ENCODE data around the gene CHMP5. TPM values are rescaled to one million over a fixed set of nuclear protein-coding genes. Genes with fewer than 3 reads are reported as not detected.

Gene CHMP5
- total and polyA plus RNA-seq, 10 of the 15 experiments (the other 5 are each of a cell fraction or from before 2014, with no cell fraction given), result 40.3 to 179 (median 78.6) TPM

DNA sequence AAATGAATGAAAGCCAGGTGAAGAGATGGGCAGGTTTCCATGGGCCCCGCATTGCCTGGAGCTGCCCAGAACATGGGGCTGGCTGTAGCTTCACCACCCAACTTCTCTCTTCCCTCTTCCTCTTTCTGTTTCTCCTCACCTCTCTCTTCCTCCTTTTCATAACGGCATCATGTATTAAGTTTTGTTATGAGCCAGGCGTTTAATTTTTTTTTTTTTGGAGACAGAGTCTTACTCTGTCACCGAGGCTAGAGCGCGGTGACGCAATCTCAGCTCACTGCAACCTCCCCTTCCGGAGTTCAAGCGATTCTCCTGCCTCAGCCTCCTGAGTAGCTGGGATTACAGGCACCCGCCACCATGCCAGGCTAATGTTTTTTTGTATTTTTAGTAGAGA lies 37.8 kb upstream of the CHMP5 start (continued):
- TF ChIP-seq, protein P1, sequence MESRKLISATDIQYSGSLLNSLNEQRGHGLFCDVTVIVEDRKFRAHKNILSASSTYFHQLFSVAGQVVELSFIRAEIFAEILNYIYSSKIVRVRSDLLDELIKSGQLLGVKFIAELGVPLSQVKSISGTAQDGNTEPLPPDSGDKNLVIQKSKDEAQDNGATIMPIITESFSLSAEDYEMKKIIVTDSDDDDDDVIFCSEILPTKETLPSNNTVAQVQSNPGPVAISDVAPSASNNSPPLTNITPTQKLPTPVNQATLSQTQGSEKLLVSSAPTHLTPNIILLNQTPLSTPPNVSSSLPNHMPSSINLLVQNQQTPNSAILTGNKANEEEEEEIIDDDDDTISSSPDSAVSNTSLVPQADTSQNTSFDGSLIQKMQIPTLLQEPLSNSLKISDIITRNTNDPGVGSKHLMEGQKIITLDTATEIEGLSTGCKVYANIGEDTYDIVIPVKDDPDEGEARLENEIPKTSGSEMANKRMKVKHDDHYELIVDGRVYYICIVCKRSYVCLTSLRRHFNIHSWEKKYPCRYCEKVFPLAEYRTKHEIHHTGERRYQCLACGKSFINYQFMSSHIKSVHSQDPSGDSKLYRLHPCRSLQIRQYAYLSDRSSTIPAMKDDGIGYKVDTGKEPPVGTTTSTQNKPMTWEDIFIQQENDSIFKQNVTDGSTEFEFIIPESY (IDR thresholded peaks at IDR 0.05), result no peak
- TF ChIP-seq JUND (IDR thresholded peaks at IDR 0.05; ENCODE audit: low read depth, low read length), result no peak
- TF ChIP-seq, protein P2, sequence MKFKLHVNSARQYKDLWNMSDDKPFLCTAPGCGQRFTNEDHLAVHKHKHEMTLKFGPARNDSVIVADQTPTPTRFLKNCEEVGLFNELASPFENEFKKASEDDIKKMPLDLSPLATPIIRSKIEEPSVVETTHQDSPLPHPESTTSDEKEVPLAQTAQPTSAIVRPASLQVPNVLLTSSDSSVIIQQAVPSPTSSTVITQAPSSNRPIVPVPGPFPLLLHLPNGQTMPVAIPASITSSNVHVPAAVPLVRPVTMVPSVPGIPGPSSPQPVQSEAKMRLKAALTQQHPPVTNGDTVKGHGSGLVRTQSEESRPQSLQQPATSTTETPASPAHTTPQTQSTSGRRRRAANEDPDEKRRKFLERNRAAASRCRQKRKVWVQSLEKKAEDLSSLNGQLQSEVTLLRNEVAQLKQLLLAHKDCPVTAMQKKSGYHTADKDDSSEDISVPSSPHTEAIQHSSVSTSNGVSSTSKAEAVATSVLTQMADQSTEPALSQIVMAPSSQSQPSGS (IDR thresholded peaks at IDR 0.05; ENCODE audit: low read length), result peak; percentile 56
- TF ChIP-seq MYC (IDR thresholded peaks at IDR 0.05; ENCODE audit: insufficient read depth, insufficient read length, insufficient replicate concordance, low read length, severe bottlenecking), result no peak
- no peak for TF ChIP-seq GABPA (IDR thresholded peaks at IDR 0.05; ENCODE audit: low read depth)
- no peak for TF ChIP-seq MEF2B (IDR thresholded peaks at IDR 0.05; ENCODE audit: partially characterized antibody, poor library complexity, severe bottlenecking)
- no peak for TF ChIP-seq KLF5 (IDR thresholded peaks at IDR 0.05; ENCODE audit: partially characterized antibody)
- TF ChIP-seq PAX5 (IDR thresholded peaks at IDR 0.05; ENCODE audit: borderline replicate concordance, low read depth, low read length), result no peak
- 0 out of 2 replicates have a peak, but pooled peaks have one; percentile 14 for TF ChIP-seq CBX5 (IDR thresholded peaks at IDR 0.05; ENCODE audit: low read depth)
- TF ChIP-seq, protein P3, sequence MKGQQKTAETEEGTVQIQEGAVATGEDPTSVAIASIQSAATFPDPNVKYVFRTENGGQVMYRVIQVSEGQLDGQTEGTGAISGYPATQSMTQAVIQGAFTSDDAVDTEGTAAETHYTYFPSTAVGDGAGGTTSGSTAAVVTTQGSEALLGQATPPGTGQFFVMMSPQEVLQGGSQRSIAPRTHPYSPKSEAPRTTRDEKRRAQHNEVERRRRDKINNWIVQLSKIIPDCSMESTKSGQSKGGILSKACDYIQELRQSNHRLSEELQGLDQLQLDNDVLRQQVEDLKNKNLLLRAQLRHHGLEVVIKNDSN (IDR thresholded peaks at IDR 0.05; ENCODE audit: borderline replicate concordance, extremely low read length, insufficient read depth, low read depth, low read length), result no peak
- TF ChIP-seq CEBPB (IDR thresholded peaks at IDR 0.05; ENCODE audit: borderline replicate concordance in 1 of 2, low read depth in 2 of 2, low read length in 2 of 2), result no peak
- TF ChIP-seq, protein P4, sequence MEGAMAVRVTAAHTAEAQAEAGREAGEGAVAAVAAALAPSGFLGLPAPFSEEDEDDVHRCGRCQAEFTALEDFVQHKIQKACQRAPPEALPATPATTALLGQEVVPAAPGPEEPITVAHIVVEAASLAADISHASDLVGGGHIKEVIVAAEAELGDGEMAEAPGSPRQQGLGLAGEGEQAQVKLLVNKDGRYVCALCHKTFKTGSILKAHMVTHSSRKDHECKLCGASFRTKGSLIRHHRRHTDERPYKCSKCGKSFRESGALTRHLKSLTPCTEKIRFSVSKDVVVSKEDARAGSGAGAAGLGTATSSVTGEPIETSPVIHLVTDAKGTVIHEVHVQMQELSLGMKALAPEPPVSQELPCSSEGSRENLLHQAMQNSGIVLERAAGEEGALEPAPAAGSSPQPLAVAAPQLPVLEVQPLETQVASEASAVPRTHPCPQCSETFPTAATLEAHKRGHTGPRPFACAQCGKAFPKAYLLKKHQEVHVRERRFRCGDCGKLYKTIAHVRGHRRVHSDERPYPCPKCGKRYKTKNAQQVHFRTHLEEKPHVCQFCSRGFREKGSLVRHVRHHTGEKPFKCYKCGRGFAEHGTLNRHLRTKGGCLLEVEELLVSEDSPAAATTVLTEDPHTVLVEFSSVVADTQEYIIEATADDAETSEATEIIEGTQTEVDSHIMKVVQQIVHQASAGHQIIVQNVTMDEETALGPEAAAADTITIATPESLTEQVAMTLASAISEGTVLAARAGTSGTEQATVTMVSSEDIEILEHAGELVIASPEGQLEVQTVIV (IDR thresholded peaks at IDR 0.05; ENCODE audit: borderline replicate concordance, partially characterized antibody), result no peak
- TF ChIP-seq ASH2L (IDR thresholded peaks at IDR 0.05; ENCODE audit: borderline replicate concordance, low read depth), result no peak
- peak; percentile 25; the same call in 1 of the 2 replicates for TF ChIP-seq MTA2 (IDR thresholded peaks at IDR 0.05; ENCODE audit: low read depth)
- no peak for TF ChIP-seq SIX5 (IDR thresholded peaks at IDR 0.05; ENCODE audit: low read depth, low read length, severe bottlenecking)
- no peak for TF ChIP-seq ZSCAN29 (IDR thresholded peaks at IDR 0.05)
- peak; percentile 55; the same call in 1 of the 2 replicates for TF ChIP-seq NBN (IDR thresholded peaks at IDR 0.05)
- TF ChIP-seq SPI1 (IDR thresholded peaks at IDR 0.05; ENCODE audit: borderline replicate concordance, insufficient read depth, low read depth, low read length), result peak; percentile 93
- no peak for TF ChIP-seq TCF7 (IDR thresholded peaks at IDR 0.05; ENCODE audit: borderline replicate concordance)
- TF ChIP-seq GATAD2B (conservative IDR thresholded peaks at IDR 0.05; ENCODE audit: low read depth), result no peak
- TF ChIP-seq SP1 (IDR thresholded peaks at IDR 0.05; ENCODE audit: low read depth, low read length), result no peak
- no peak for TF ChIP-seq MXI1 (IDR thresholded peaks at IDR 0.05; ENCODE audit: low read depth, low read length)
- TF ChIP-seq NR2C1 (IDR thresholded peaks at IDR 0.05), result no peak
